Mesendoderm (in vitro differentiated cells): ENCODE results near the gene ZNF763.
"Not testable (repeated sequence)": the region's sequence is repeated elsewhere in the genome, so short reads cannot be mapped to it uniquely, and the experiment has no call there.

Source experiments
- DNase-seq: peaks from one replicate; pipeline ENCODE4 v3.0.0; 2013
- H2AK5ac ChIP-seq: 2 replicates; pipeline ENCODE4 v1.6.1; 2013; ENCODE audit warnings: low read length, inconsistent platforms
- H2BK120ac ChIP-seq: 2 replicates; pipeline ENCODE4 v1.6.1; 2013; ENCODE audit warnings: low read depth, mild to moderate bottlenecking, low read length, moderate library complexity, mixed read lengths
- H2BK15ac ChIP-seq: replicated peaks from 2 replicates; pipeline ENCODE4 v1.6.1; 2013; ENCODE audit warnings: low read depth, mild to moderate bottlenecking, moderate library complexity
- H2BK5ac ChIP-seq: 2 replicates; pipeline ENCODE4 v1.6.1; 2013; ENCODE audit warnings: low read length, inconsistent platforms
- H3K18ac ChIP-seq: 2 replicates; pipeline ENCODE4 v1.6.1; 2013; ENCODE audit warnings: mild to moderate bottlenecking, low read length, mixed read lengths
- H3K23ac ChIP-seq: one replicate; pipeline ENCODE4 v1.6.1; 2013; ENCODE audit warnings: low read length
- H3K27ac ChIP-seq: 2 replicates; pipeline ENCODE4 v1.5.1; 2013; ENCODE audit warnings: low read depth, mild to moderate bottlenecking, inconsistent platforms, low read length, moderate library complexity
- H3K27me3 ChIP-seq: 2 replicates; pipeline ENCODE4 v1.6.1; 2013; ENCODE audit warnings: low read length, control low read depth, mild to moderate bottlenecking, inconsistent platforms; ENCODE audit not compliant: insufficient read depth, poor library complexity
- H3K36me3 ChIP-seq: 2 replicates; pipeline ENCODE4 v1.6.1; 2013; ENCODE audit warnings: low read length, inconsistent platforms; ENCODE audit not compliant: control insufficient read depth, insufficient read depth
- H3K4ac ChIP-seq: one replicate; pipeline ENCODE4 v1.6.1; 2013; ENCODE audit warnings: low read depth, mild to moderate bottlenecking, low read length, moderate library complexity
- H3K4me1 ChIP-seq: 2 replicates; pipeline ENCODE4 v1.6.1; 2013; ENCODE audit warnings: low read depth, low read length, inconsistent platforms; ENCODE audit not compliant: control insufficient read depth
- H3K4me2 ChIP-seq: 2 replicates; pipeline ENCODE4 v1.6.1; 2013; ENCODE audit warnings: low read length
- H3K4me3 ChIP-seq: 2 replicates; pipeline ENCODE4 v1.5.1; 2013; ENCODE audit warnings: mild to moderate bottlenecking, low read length
- H3K56ac ChIP-seq: one replicate; pipeline ENCODE4 v1.6.1; 2013; ENCODE audit warnings: low read length
- H3K79me1 ChIP-seq: 2 replicates; pipeline ENCODE4 v1.6.1; 2013; ENCODE audit warnings: low read length, inconsistent platforms
- H3K79me2 ChIP-seq: 2 replicates; pipeline ENCODE4 v1.6.1; 2013; ENCODE audit warnings: mild to moderate bottlenecking, low read length; ENCODE audit not compliant: control insufficient read depth, insufficient read depth
- H3K9ac ChIP-seq: 2 replicates; pipeline ENCODE4 v1.6.1; 2013; ENCODE audit warnings: low read length, inconsistent platforms
- H4K5ac ChIP-seq: one replicate; pipeline ENCODE4 v1.6.1; 2013; ENCODE audit warnings: low read length
- H4K8ac ChIP-seq: one replicate; pipeline ENCODE4 v1.6.1; 2013; ENCODE audit warnings: low read depth, mild to moderate bottlenecking, control low read depth, low read length, moderate library complexity
- WGBS: extraction: QIAGEN DNeasy Blood & Tissue Kit; methylation state at CpG from one replicate; pipeline ENCODE4 v1.1.7; 2013; ENCODE audit warnings: low lambda C conversion rate, missing lambda C conversion rate; ENCODE audit not compliant: insufficient coverage; ENCODE audit errors: extremely low coverage; 5-methylcytosine and 5-hydroxymethylcytosine counted together

ZNF763 gene

DNA sequence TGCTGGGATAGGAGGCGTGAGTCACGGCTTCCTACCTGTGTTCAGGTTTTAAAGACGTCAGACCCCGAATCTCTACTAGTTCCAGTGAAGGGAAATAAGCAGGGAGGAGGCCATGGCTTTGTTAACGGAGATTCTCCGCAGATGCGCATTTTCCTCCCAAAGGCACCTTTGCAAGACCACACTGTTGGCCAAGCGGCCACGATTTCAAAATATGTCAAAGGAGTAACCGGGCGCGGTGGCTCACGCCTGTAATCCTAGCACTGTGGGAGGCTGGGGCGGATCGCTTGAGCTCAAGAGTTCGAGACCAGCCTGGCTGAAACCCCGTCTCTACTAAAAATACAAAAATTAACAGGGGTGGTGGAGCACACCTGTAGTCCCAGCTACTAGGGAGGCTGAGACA, 21.9 kb downstream of the ZNF763 start:
- Histone ChIP-seq H4K5ac (no peak overlapping the region), H3K4me3 (no peak overlapping the region), H3K27ac (no peak overlapping the region), H3K56ac (no peak overlapping the region), H2AK5ac (no peak overlapping the region), H2BK120ac (no peak overlapping the region), H4K8ac (no peak overlapping the region), H3K9ac (no peak overlapping the region), H3K79me1 (peaks cover 8% of the 10 kb centered on the region), H3K18ac (no peak overlapping the region), H3K4me2 (no peak overlapping the region), H3K4ac (no peak overlapping the region), H2BK15ac (no peak overlapping the region), H3K4me1 (no peaks in the 10 kb centered on the region), H3K36me3 (no peaks in the 10 kb centered on the region), H2BK5ac (no peak overlapping the region), H3K23ac (no peak overlapping the region), H3K79me2 (peaks cover 11% of the 10 kb centered on the region), H3K27me3 (no peaks in the 10 kb centered on the region)
- WGBS = no CpG with 5 or more reads among the region's 17 CpGs
- no peak for DNase-seq

- Histone ChIP-seq H2AK5ac (no peak overlapping the region), H4K8ac (no peak overlapping the region), H2BK120ac (no peak overlapping the region), H3K27ac (peak overlapping the region; percentile 80), H4K5ac (no peak overlapping the region), H3K79me2 (peaks cover 11% of the 10 kb centered on the region), H3K18ac (peak overlapping the region; percentile 95), H3K4ac (peak overlapping the region; percentile 65), H3K79me1 (peaks cover 9% of the 10 kb centered on the region), H3K36me3 (no peaks in the 10 kb centered on the region), H3K27me3 (no peaks in the 10 kb centered on the region), H3K9ac (peak overlapping the region; percentile 95), H3K23ac (no peak overlapping the region), H3K56ac (peak overlapping the region; percentile 88), H3K4me1 (no peaks in the 10 kb centered on the region), H2BK5ac (no peak overlapping the region), H2BK15ac (no peak overlapping the region), H3K4me3 (peak overlapping the region; percentile 86), H3K4me2 (peak overlapping the region; percentile 85)
- WGBS = no CpG with 5 or more reads among the region's 54 CpGs
- peak; percentile 98 for DNase-seq
Measured at GRCh38 chr19:11987405-11988281, 22.8 kb downstream of the ZNF763 start.

- Histone ChIP-seq H3K4me1 (no peaks in the 10 kb centered on the region), H4K8ac (no peak overlapping the region), H3K36me3 (no peaks in the 10 kb centered on the region), H3K4me2 (no peak overlapping the region), H2BK120ac (no peak overlapping the region), H3K27me3 (no peaks in the 10 kb centered on the region), H4K5ac (no peak overlapping the region), H3K79me2 (peaks cover 13% of the 10 kb centered on the region), H3K23ac (no peak overlapping the region), H3K27ac (no peak overlapping the region), H3K9ac (no peak overlapping the region), H3K56ac (no peak overlapping the region), H3K18ac (no peak overlapping the region), H3K4me3 (no peak overlapping the region), H2BK5ac (no peak overlapping the region), H3K4ac (no peak overlapping the region), H2AK5ac (no peak overlapping the region), H2BK15ac (no peak overlapping the region), H3K79me1 (peaks cover 12% of the 10 kb centered on the region)
- DNase-seq = no peak
- WGBS = no CpG with 5 or more reads among the region's 9 CpGs
Measured at GRCh38 chr19:11989112-11989456, 24.2 kb downstream of the ZNF763 start.

DNA sequence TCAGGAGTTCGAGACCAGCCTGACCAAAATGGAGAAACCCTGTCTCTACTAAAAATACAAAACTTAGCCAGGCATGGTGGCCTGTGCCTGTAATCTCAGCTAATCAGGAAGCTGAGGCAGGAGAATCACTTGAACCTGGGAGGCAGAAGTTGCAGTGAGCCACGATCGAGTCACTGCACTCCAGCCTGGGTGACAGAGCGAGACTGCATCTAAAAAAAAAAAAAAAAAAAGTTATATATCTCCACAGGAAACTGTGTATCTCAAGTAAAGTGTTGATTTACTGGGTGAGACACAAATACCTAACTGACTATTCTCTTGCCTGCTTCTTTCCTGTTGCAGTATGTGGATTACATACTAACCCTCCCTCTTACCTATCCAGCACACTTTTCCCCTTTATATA, 27.1 kb downstream of the ZNF763 start:
- DNase-seq, H2AK5ac ChIP-seq, H3K56ac ChIP-seq, H3K4ac ChIP-seq, H3K4me3 ChIP-seq, H4K5ac ChIP-seq, H2BK15ac ChIP-seq, H3K4me2 ChIP-seq, H3K9ac ChIP-seq, H4K8ac ChIP-seq, H3K4me1 ChIP-seq, H2BK5ac ChIP-seq, H2BK120ac ChIP-seq, H3K27ac ChIP-seq, H3K36me3 ChIP-seq, H3K23ac ChIP-seq, H3K27me3 ChIP-seq, H3K18ac ChIP-seq: not testable (repeated sequence)
- Histone ChIP-seq H3K79me2 (peaks cover 17% of the 10 kb centered on the region), H3K79me1 (peaks cover 12% of the 10 kb centered on the region)
- WGBS = no CpG with 5 or more reads among the region's 4 CpGs

GRCh38 chr19:11995174-11995573, 30.3 kb downstream of the ZNF763 start:
- Histone ChIP-seq H3K36me3 (no peaks in the 10 kb centered on the region), H3K56ac (peak overlapping the region; percentile 2), H3K27ac (no peak overlapping the region), H3K79me2 (peaks cover 18% of the 10 kb centered on the region), H2AK5ac (no peak overlapping the region), H2BK120ac (no peak overlapping the region), H4K5ac (no peak overlapping the region), H4K8ac (no peak overlapping the region), H3K4me2 (no peak overlapping the region), H3K4ac (no peak overlapping the region), H2BK15ac (no peak overlapping the region), H3K4me1 (peaks cover 3% of the 10 kb centered on the region), H3K18ac (no peak overlapping the region), H2BK5ac (no peak overlapping the region), H3K4me3 (no peak overlapping the region), H3K9ac (no peak overlapping the region), H3K79me1 (peaks cover 7% of the 10 kb centered on the region), H3K27me3 (no peaks in the 10 kb centered on the region), H3K23ac (no peak overlapping the region)
- no CpG with 5 or more reads among the region's 1 CpG for WGBS
- peak; percentile 79 for DNase-seq
